Adrenal gland (tissue), 5 donors: ENCODE data around the gene ARHGEF40.

Experiments
- POLR2A ChIP-seq, 2 donors: fragments of 450-650 bp; IDR thresholded peaks; one replicate each; pipeline ENCODE4 v1.6.1; 2017; ENCODE audit warnings: antibody characterized with exemption in 2 of 2, mild to moderate bottlenecking in 2 of 2, moderate library complexity in 1 of 2
- TF ChIP-seq, protein P1 (sequence below), 6 experiments: fragments of 450-650 bp in 4 of 6; fragments of 200-600 bp in 2 of 6; sonication (generic) in 1 of 6; IDR thresholded peaks; 1 replicate in 5 of 6; 2 replicates in 1 of 6; pipeline versions ENCODE4 v1.5.1 to v1.8.0; 2016 to 2021; ENCODE audit warnings: antibody characterized with exemption in 6 of 6, mild to moderate bottlenecking in 2 of 6, moderate library complexity in 1 of 6
- donor health status: DM: no; HTN: no; CAD: no.

- no peak for TF ChIP-seq POLR2A (IDR thresholded peaks at IDR 0.05)
- TF ChIP-seq, protein P1, sequence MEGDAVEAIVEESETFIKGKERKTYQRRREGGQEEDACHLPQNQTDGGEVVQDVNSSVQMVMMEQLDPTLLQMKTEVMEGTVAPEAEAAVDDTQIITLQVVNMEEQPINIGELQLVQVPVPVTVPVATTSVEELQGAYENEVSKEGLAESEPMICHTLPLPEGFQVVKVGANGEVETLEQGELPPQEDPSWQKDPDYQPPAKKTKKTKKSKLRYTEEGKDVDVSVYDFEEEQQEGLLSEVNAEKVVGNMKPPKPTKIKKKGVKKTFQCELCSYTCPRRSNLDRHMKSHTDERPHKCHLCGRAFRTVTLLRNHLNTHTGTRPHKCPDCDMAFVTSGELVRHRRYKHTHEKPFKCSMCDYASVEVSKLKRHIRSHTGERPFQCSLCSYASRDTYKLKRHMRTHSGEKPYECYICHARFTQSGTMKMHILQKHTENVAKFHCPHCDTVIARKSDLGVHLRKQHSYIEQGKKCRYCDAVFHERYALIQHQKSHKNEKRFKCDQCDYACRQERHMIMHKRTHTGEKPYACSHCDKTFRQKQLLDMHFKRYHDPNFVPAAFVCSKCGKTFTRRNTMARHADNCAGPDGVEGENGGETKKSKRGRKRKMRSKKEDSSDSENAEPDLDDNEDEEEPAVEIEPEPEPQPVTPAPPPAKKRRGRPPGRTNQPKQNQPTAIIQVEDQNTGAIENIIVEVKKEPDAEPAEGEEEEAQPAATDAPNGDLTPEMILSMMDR (IDR thresholded peaks at IDR 0.05): no peak
Measured at GRCh38 chr14:21096978-21097635, 27.0 kb downstream of the ARHGEF40 start.
